HepG2 (cell line): ENCODE results near the gene ALOXE3. TPM values are rescaled to one million over a fixed set of nuclear protein-coding genes. Genes with fewer than 3 reads are reported as not detected.

ENCODE experiments used
- AKNA ChIP-seq: sonication (generic); formaldehyde crosslinking; IDR thresholded peaks from 2 replicates; pipeline ENCODE4 v1.4.0; 2020; ENCODE audit warnings: missing genetic modification reagents, borderline replicate concordance
- ARID4A ChIP-seq: sonication (generic); formaldehyde crosslinking; IDR thresholded peaks from 2 replicates; pipeline ENCODE4 v1.5.0; 2020; ENCODE audit warnings: mild to moderate bottlenecking, missing genetic modification reagents, borderline replicate concordance
- MAFK ChIP-seq, 2 experiments: IDR thresholded peaks in 1 of 2; conservative IDR thresholded peaks in 1 of 2; 2 replicates each; pipeline ENCODE4 v1.6.1; 2011; ENCODE audit warnings: improper control_type of control experiment in 2 of 2, low read length in 2 of 2
- MED13 ChIP-seq: sonication (generic); formaldehyde crosslinking; IDR thresholded peaks from 2 replicates; pipeline ENCODE4 v1.5.0; 2020; ENCODE audit warnings: missing genetic modification reagents
- MTA3 ChIP-seq: sonication (generic); formaldehyde crosslinking; IDR thresholded peaks from 2 replicates; pipeline ENCODE4 v1.4.0; 2020; ENCODE audit warnings: missing genetic modification reagents
- NFYC ChIP-seq: IDR thresholded peaks from 2 replicates; pipeline ENCODE4 v1.6.1; 2016; ENCODE audit warnings: missing genetic modification reagents, missing compliant biosample characterization
- SMAD3 ChIP-seq: sonication (generic); formaldehyde crosslinking; IDR thresholded peaks from 2 replicates; pipeline ENCODE4 v1.4.0; 2020; ENCODE audit warnings: missing genetic modification reagents
- SNRNP70 ChIP-seq: fragments of 200-400 bp; formaldehyde crosslinking; IDR thresholded peaks from 2 replicates; pipeline ENCODE4 v1.6.1; 2017; ENCODE audit warnings: mild to moderate bottlenecking, low read depth, low read length, moderate library complexity
- TBX2 ChIP-seq: sonication (generic); formaldehyde crosslinking; IDR thresholded peaks from 2 replicates; pipeline ENCODE4 v1.5.0; 2020; ENCODE audit warnings: missing genetic modification reagents, mild to moderate bottlenecking, borderline replicate concordance
- TIGD3 ChIP-seq: sonication (generic); formaldehyde crosslinking; IDR thresholded peaks from 2 replicates; pipeline ENCODE4 v1.5.1; 2020; ENCODE audit warnings: mild to moderate bottlenecking, missing genetic modification reagents, borderline replicate concordance
- ZBTB1 ChIP-seq: sonication (generic); formaldehyde crosslinking; IDR thresholded peaks from 2 replicates; pipeline ENCODE4 v1.4.0; 2020; ENCODE audit warnings: missing genetic modification reagents, borderline replicate concordance
- ZNF331 ChIP-seq: sonication (generic); formaldehyde crosslinking; IDR thresholded peaks from 2 replicates; pipeline ENCODE4 v1.4.0; 2020; ENCODE audit warnings: missing genetic modification reagents
- ZNF512B ChIP-seq: sonication (generic); formaldehyde crosslinking; IDR thresholded peaks from 2 replicates; pipeline ENCODE4 v1.5.1; 2020; ENCODE audit warnings: missing genetic modification reagents, mild to moderate bottlenecking, borderline replicate concordance
- ZNF724P ChIP-seq: sonication (generic); formaldehyde crosslinking; IDR thresholded peaks from 2 replicates; pipeline ENCODE4 v1.8.0; 2022; ENCODE audit warnings: missing genetic modification reagents, borderline replicate concordance
- ZNF788 ChIP-seq: sonication (generic); formaldehyde crosslinking; IDR thresholded peaks from 2 replicates; pipeline ENCODE4 v1.5.0; 2020; ENCODE audit warnings: mild to moderate bottlenecking, missing genetic modification reagents, borderline replicate concordance
- polyA plus RNA-seq, 8 experiments: library from polyadenylated mRNA; depleted of rRNA in 3 of 8; stranded (reverse) in 7 of 8; unstranded in 1 of 8; fragments of >200 nt; fragmentation: Illumina TruSeq in 4 of 8; extraction: Trizol in 4 of 8; gene quantifications; 2 replicates each; pipeline versions ENCODE4 v1.2.1 to v1.2.3, GENCODE V29; 2011 to 2016; ENCODE audit warnings: low read depth in 4 of 8, missing spikeins in 1 of 8, mixed read lengths in 1 of 8; ENCODE audit not compliant: insufficient read depth in 1 of 8
- total RNA-seq, 5 experiments: library from RNA; depleted of rRNA; stranded (reverse); fragments of >200 nt; fragmentation: Illumina TruSeq; extraction: Trizol; gene quantifications; 2 replicates each; pipeline ENCODE4 v1.2.3, GENCODE V29; 2016; ENCODE audit warnings: low read depth in 1 of 5

ALOXE3 gene
- total and polyA plus RNA-seq, 2 of the 13 experiments (the other 11 are each of a cell fraction or from before 2014, with no cell fraction given) = 0.07 TPM; not detected in 1

GRCh38 chr17:8158267-8159031, 40.1 kb upstream of the ALOXE3 start (continued):
- TF ChIP-seq AKNA (no peak), SMAD3 (peak; percentile 54; the same call in 1 of the 2 replicates), ARID4A (CRISPR knock-in tag) (no peak; the same call in 1 of the 2 replicates), ZNF512B (CRISPR knock-in tag) (no peak), MED13 (CRISPR knock-in tag) (no peak), MTA3 (no peak), ZNF724P (CRISPR knock-in tag) (no peak), ZBTB1 (no peak), MAFK (conservative IDR thresholded peaks at IDR 0.05 in 1 of 2, IDR thresholded peaks at IDR 0.05 in 1 of 2; ENCODE audit: low read length in 2 of 2) (no peak), ZNF331 (CRISPR knock-in tag) (peak; percentile 14; the same call in 1 of the 2 replicates), TIGD3 (CRISPR knock-in tag) (no peak), ZNF788 (CRISPR knock-in tag) (0 out of 2 replicates have a peak, but pooled peaks have one; percentile 17), NFYC (no peak), TBX2 (CRISPR knock-in tag) (peak; percentile 43; the same call in 1 of the 2 replicates), SNRNP70 (no peak)
